Neural progenitor cell (in vitro differentiated cells): ENCODE measurements around the gene NPEPL1. TPM values are rescaled to one million over a fixed set of nuclear protein-coding genes. Genes with fewer than 3 reads are reported as not detected.
A peak's percentile ranks its signal among the peaks of the same experiment; 100 is the strongest.

Experiments used
- DNase-seq: peaks from one replicate; pipeline ENCODE4 v3.0.0-alpha.2; 2016; ENCODE audit warnings: low spot score
- H2AFZ ChIP-seq: fragments of 200-600 bp; sonication (generic); replicated peaks from 2 replicates; pipeline ENCODE4 v1.6.1; 2016; ENCODE audit warnings: antibody characterized with exemption
- H3F3A ChIP-seq: fragments of 200-600 bp; sonication (generic); 2 replicates; pipeline ENCODE4 v1.6.1; 2016; ENCODE audit warnings: antibody characterized with exemption, low read depth
- H3K27ac ChIP-seq: fragments of 200-600 bp; sonication (generic); 2 replicates; pipeline ENCODE4 v1.5.1; 2016; ENCODE audit warnings: mild to moderate bottlenecking
- H3K27me3 ChIP-seq: fragments of 200-600 bp; sonication (generic); 2 replicates; pipeline ENCODE4 v1.6.1; 2016; ENCODE audit warnings: mild to moderate bottlenecking, moderate library complexity
- H3K36me3 ChIP-seq: fragments of 200-600 bp; sonication (generic); 2 replicates; pipeline ENCODE4 v1.5.1; 2016
- H3K4me1 ChIP-seq: fragments of 200-600 bp; sonication (generic); 2 replicates; pipeline ENCODE4 v1.6.1; 2016; ENCODE audit warnings: mixed run types
- H3K4me2 ChIP-seq: fragments of 200-600 bp; sonication (generic); 2 replicates; pipeline ENCODE4 v1.6.1; 2016
- H3K4me3 ChIP-seq: fragments of 200-600 bp; sonication (generic); 2 replicates; pipeline ENCODE4 v1.5.1; 2016
- H3K79me2 ChIP-seq: fragments of 200-600 bp; sonication (generic); 2 replicates; pipeline ENCODE4 v1.6.1; 2016; ENCODE audit warnings: low read depth
- H3K9ac ChIP-seq: fragments of 200-600 bp; sonication (generic); 2 replicates; pipeline ENCODE4 v1.6.1; 2016
- H3K9me3 ChIP-seq: fragments of 200-600 bp; sonication (generic); 2 replicates; pipeline ENCODE4 v1.5.1; 2016; ENCODE audit warnings: low read depth
- H4K20me1 ChIP-seq: fragments of 200-600 bp; sonication (generic); 2 replicates; pipeline ENCODE4 v1.6.1; 2016; ENCODE audit warnings: low read depth
- H3K27ac Mint-ChIP-seq: 3 replicates; pipeline ENCODE4 v1.8.0; 2021; ENCODE audit warnings: mixed read lengths
- H3K27me3 Mint-ChIP-seq: 2 replicates; pipeline ENCODE4 v1.8.0; 2022; ENCODE audit warnings: low read depth, mild to moderate bottlenecking, inconsistent platforms, moderate library complexity, mixed read lengths; ENCODE audit not compliant: insufficient read depth
- H3K36me3 Mint-ChIP-seq: 3 replicates; pipeline ENCODE4 v1.8.0; 2021; ENCODE audit warnings: mixed read lengths
- H3K4me1 Mint-ChIP-seq: 3 replicates; pipeline ENCODE4 v1.8.0; 2021; ENCODE audit warnings: mixed read lengths
- H3K4me3 Mint-ChIP-seq: 3 replicates; pipeline ENCODE4 v1.8.0; 2021; ENCODE audit warnings: mild to moderate bottlenecking, moderate library complexity, mixed read lengths
- H3K9me3 Mint-ChIP-seq: 3 replicates; pipeline ENCODE4 v1.8.0; 2020; ENCODE audit warnings: mixed read lengths
- EZH2 ChIP-seq: fragments of 200-600 bp; sonication (generic); IDR thresholded peaks from 2 replicates; pipeline ENCODE4 v1.6.1; 2017; ENCODE audit warnings: antibody characterized with exemption, mild to moderate bottlenecking, moderate library complexity
- EZH2phosphoT487 ChIP-seq: fragments of 200-600 bp; sonication (generic); IDR thresholded peaks from 2 replicates; pipeline ENCODE4 v1.6.1; 2017; ENCODE audit warnings: antibody characterized with exemption
- total RNA-seq: library from RNA; depleted of rRNA; stranded (reverse); fragments of >200 nt; gene quantifications from 2 replicates; pipeline ENCODE4 v1.2.3, GENCODE V29; 2015; ENCODE audit warnings: low replicate concordance
- TF ChIP-seq, protein P1 (sequence below): fragments of 200-600 bp; sonication (generic); IDR thresholded peaks from 2 replicates; pipeline ENCODE4 v1.5.1; 2017; ENCODE audit warnings: antibody characterized with exemption, mild to moderate bottlenecking

The NPEPL1 gene
- total RNA-seq, 1 donor from 2014 or later = 10.9 TPM

DNA sequence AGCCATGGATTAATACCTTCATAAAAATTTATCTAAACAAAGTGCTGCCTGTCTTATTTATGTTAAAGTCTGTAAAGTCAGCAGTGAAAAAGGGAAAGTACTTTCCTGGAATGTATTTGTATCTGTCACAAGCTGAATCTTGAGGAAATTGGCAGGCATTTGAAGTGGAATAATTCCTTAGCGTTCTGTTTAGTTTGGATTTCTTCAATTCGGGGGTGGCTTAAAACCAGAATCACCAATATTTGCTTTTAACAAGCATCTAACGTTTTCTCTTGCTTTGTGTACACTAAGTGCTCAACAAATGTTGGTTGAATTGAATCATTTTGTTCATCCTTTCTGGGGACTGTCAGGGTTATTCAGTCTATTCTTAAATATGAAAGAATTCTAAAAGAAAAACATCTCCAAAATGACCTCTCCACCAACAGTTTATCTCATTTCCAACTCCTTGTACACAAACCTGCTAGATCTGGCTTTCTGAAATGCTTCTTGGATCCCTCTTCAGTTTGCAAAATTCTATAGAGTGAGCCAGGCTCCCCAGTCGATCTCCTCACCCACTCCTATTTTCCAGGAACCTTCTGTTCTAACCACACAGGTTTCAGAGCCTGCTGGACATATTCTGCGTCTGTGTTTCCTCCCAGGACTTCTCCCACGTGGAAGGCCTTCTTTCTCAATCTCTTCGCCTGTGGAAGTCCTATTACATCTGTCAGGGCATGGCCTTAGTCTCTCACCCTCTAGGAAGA lies 2.0 kb upstream of the NPEPL1 start:
- H3K27me3 Mint-ChIP-seq = peaks cover 5% of the 10 kb centered on the region
- no peak overlapping the region for H2AFZ ChIP-seq
- H3K36me3 ChIP-seq = no peaks in the 10 kb centered on the region
- H3K36me3 Mint-ChIP-seq = no peaks in the 10 kb centered on the region
- no peak overlapping the region for H3K27ac Mint-ChIP-seq
- no peaks in the 10 kb centered on the region for H3K79me2 ChIP-seq
- no peaks in the 10 kb centered on the region for H3K9me3 ChIP-seq
- no peak overlapping the region for H3K4me3 Mint-ChIP-seq
- H3K27ac ChIP-seq = no peak overlapping the region
- H3K4me2 ChIP-seq = no peak overlapping the region
- no peaks in the 10 kb centered on the region for H4K20me1 ChIP-seq
- no peak overlapping the region for H3K9ac ChIP-seq
- no peak for TF ChIP-seq EZH2phosphoT487
- TF ChIP-seq, protein P1, sequence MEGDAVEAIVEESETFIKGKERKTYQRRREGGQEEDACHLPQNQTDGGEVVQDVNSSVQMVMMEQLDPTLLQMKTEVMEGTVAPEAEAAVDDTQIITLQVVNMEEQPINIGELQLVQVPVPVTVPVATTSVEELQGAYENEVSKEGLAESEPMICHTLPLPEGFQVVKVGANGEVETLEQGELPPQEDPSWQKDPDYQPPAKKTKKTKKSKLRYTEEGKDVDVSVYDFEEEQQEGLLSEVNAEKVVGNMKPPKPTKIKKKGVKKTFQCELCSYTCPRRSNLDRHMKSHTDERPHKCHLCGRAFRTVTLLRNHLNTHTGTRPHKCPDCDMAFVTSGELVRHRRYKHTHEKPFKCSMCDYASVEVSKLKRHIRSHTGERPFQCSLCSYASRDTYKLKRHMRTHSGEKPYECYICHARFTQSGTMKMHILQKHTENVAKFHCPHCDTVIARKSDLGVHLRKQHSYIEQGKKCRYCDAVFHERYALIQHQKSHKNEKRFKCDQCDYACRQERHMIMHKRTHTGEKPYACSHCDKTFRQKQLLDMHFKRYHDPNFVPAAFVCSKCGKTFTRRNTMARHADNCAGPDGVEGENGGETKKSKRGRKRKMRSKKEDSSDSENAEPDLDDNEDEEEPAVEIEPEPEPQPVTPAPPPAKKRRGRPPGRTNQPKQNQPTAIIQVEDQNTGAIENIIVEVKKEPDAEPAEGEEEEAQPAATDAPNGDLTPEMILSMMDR = no peak
- no peak for TF ChIP-seq EZH2
- H3K9me3 Mint-ChIP-seq = no peaks in the 10 kb centered on the region
- H3F3A ChIP-seq = peaks cover 18% of the 10 kb centered on the region
- peaks cover 6% of the 10 kb centered on the region for H3K4me1 ChIP-seq
- peaks cover 10% of the 10 kb centered on the region for H3K4me1 Mint-ChIP-seq
- H3K27me3 ChIP-seq = no peaks in the 10 kb centered on the region
- no peak for DNase-seq
- H3K4me3 ChIP-seq = no peak overlapping the region

DNA sequence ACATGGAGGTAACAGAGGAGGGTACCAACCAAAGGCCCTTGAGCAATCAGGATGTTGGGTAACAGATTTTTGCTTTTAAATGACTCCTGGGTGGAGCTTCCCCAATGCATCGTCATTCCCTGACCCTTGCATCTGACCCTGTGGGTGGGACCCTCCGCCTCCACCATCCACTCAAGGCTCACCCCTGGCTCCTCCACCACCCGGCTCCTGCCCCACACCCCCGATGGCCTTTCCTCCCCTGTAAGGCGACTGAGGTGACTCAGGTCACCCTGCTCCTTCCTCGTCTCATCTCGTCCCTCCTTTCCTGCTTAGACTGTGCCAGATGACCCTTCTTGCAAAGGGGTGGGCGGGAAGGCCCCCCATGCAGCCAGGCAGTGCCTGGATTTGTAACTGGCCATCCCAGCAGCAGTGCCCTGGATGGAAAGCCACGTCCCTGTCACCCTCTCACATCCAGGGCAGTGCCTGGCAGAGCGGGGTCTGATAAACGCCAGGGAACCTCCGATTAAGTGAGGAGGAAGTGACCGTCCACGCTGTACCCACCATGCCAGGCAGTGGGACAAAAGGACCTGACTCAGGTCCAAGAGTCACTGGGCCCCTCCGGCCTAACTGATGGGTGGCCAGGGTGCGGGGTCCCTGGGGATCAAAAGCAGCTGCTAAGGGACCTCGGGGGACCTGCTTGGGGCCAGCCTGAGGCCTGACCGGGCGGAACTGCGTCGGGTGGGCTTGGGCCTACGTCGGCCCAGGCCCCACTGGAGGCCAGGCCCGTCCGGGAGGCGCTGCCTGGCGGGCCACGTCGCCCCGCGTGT lies 624 bp upstream of the NPEPL1 start:
- Histone ChIP-seq H3K79me2 (no peaks in the 10 kb centered on the region), H3K9ac (peak overlapping the region; percentile 43), H3K9me3 (no peaks in the 10 kb centered on the region), H4K20me1 (no peaks in the 10 kb centered on the region), H3K4me1 (peaks cover 6% of the 10 kb centered on the region), H3F3A (peaks cover 18% of the 10 kb centered on the region), H3K36me3 (no peaks in the 10 kb centered on the region), H3K27ac (no peak overlapping the region), H2AFZ (peak overlapping the region; percentile 53), H3K27me3 (no peaks in the 10 kb centered on the region), H3K4me3 (no peak overlapping the region), H3K4me2 (no peak overlapping the region)
- Mint-ChIP-seq H3K27me3 (peaks cover 5% of the 10 kb centered on the region), H3K9me3 (no peaks in the 10 kb centered on the region), H3K27ac (no peak overlapping the region), H3K36me3 (no peaks in the 10 kb centered on the region), H3K4me3 (no peak overlapping the region), H3K4me1 (peaks cover 10% of the 10 kb centered on the region)
- TF ChIP-seq, protein P1 = no peak
- TF ChIP-seq EZH2phosphoT487 (no peak), EZH2 (no peak)
- no peak for DNase-seq

DNA sequence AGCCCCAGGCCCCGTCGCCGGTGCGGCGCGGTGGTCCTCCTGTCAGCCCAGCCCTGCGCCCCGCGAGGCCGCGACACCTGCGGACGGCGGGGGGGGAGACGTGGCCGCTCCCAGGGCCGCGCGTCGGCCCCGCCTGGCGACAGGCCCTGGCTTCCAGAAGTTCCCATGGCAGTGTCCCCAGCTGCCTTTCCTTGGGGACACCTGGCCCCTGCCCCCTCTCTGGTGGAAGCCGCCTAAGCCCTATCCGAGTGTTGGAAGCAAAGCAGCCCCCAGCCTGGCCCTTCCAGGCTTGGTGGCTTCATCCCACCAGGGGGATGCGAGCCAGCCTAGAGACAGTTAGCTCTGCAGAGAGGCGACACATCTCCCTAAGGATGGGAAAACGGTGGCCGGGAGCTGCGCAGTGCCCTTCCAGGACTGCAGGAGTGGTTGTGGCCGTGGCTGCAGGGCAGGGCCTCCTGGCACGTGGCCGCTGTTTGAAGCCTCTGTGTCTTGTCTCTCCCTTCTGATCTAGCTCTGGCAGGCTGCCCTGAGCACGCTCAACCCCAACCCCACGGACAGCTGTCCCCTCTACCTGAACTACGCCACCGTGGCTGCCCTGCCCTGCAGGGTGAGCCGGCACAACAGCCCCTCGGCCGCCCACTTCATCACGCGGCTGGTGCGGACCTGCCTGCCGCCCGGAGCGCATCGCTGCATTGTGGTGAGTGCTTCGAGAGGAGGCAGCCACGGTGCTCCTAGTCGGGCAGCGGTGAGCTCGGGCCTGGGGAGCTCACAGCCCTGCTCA lies 816 bp downstream of the NPEPL1 start:
- Histone ChIP-seq H3K4me3 (peak overlapping the region; percentile 36), H2AFZ (no peak overlapping the region), H3K27ac (no peak overlapping the region), H4K20me1 (no peaks in the 10 kb centered on the region), H3K27me3 (no peaks in the 10 kb centered on the region), H3K36me3 (no peaks in the 10 kb centered on the region), H3K9me3 (no peaks in the 10 kb centered on the region), H3K79me2 (no peaks in the 10 kb centered on the region), H3F3A (peaks cover 18% of the 10 kb centered on the region), H3K4me1 (peaks cover 6% of the 10 kb centered on the region), H3K4me2 (peak overlapping the region; percentile 74), H3K9ac (peak overlapping the region; percentile 23)
- Mint-ChIP-seq H3K9me3 (no peaks in the 10 kb centered on the region), H3K4me3 (peak overlapping the region; percentile 71), H3K27ac (no peak overlapping the region), H3K36me3 (peaks cover 4% of the 10 kb centered on the region), H3K4me1 (peaks cover 11% of the 10 kb centered on the region), H3K27me3 (peaks cover 7% of the 10 kb centered on the region)
- DNase-seq = peak; percentile 66
- no peak for TF ChIP-seq EZH2phosphoT487
